ENCODE data around the gene ADAM23.

ADAM23 gene

GRCh38 chr2:206480620-206481019 is 37.3 kb downstream of the ADAM23 start:
- Histone ChIP-seq H2BK120ac (ENCODE audit: low read depth, low read length) (no peak overlapping the region), H4K8ac (ENCODE audit: low read depth, low read length) (no peak overlapping the region)
- no CpG with 5 or more reads among the region's 4 CpGs for WGBS, 2 donors (ENCODE audit: extremely low coverage in 2 of 2, insufficient read length in 2 of 2, insufficient replicate concordance in 1 of 2)

DNA sequence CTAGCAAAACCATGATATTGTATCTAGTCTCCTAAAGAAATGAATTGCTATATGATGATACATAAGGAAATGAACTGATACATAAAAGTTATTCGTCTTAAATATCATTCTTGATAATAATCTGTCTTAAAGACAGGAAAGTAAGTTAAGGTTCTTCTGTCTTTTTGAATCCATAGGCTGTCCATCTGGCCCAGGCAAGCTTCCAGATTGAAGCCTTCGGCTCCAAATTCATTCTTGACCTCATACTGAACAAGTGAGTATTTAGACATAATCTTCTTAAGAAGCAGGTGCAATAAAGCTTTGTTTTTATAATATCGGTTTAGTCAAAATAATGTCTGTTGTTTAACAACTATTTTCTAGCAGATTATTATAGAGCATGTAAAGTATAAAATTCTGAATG is 37.7 kb downstream of the ADAM23 start:
- no peak overlapping the region for H2BK5ac ChIP-seq (ENCODE audit: low read length)
- peaks cover 2 to 13% of the 10 kb centered on the region in 2 donors for H3K9me3 ChIP-seq (replicated peaks in 1 of 2; ENCODE audit: control insufficient read depth in 2 of 2, insufficient read depth in 1 of 2, low read depth in 1 of 2, low read length in 2 of 2)
- peaks cover 0 to 3% of the 10 kb centered on the region in 2 donors for H3K4me1 ChIP-seq (ENCODE audit: control insufficient read depth in 2 of 2, insufficient read depth in 1 of 2, low read depth in 1 of 2, low read length in 2 of 2)
- no peak overlapping the region for H2BK15ac ChIP-seq (ENCODE audit: low read length)
- no peak overlapping the region for H3K18ac ChIP-seq (ENCODE audit: low read length)
- no peak overlapping the region for H3K4ac ChIP-seq (ENCODE audit: low read length)
- no peak overlapping the region for H4K91ac ChIP-seq (ENCODE audit: low read depth, low read length, poor library complexity)
- H2AK5ac ChIP-seq (ENCODE audit: low read depth, low read length): no peak overlapping the region
- no peak overlapping the region for H2BK120ac ChIP-seq (ENCODE audit: low read depth, low read length)
- H2BK12ac ChIP-seq (ENCODE audit: low read length): no peak overlapping the region
- no peak overlapping the region for H3K4me2 ChIP-seq (ENCODE audit: insufficient read depth, low read length, poor library complexity, severe bottlenecking)
- H3K4me3 ChIP-seq (ENCODE audit: low read length in 2 of 2): no peak overlapping the region
- H3K27ac ChIP-seq (replicated peaks; ENCODE audit: low read length): no peak overlapping the region
- no peaks in the 10 kb centered on the region for H3K27me3 ChIP-seq (ENCODE audit: control insufficient read depth in 3 of 3, insufficient read depth in 3 of 3, low read depth in 1 of 3, low read length in 3 of 3)
- no peak for DNase-seq (ENCODE audit: low spot score)
- no peak overlapping the region for H2AFZ ChIP-seq (ENCODE audit: low read length)
- no peaks in the 10 kb centered on the region for H3K79me1 ChIP-seq (ENCODE audit: low read depth, low read length)
- H4K8ac ChIP-seq (ENCODE audit: low read depth, low read length): no peak overlapping the region
- no peak overlapping the region for H3K9ac ChIP-seq (ENCODE audit: low read depth, low read length, poor library complexity)
- no CpG with 5 or more reads among the region's 3 CpGs for WGBS, 2 donors (ENCODE audit: extremely low coverage in 2 of 2, insufficient read length in 2 of 2, insufficient replicate concordance in 1 of 2)
- H3K23ac ChIP-seq (ENCODE audit: low read depth, low read length, poor library complexity): no peak overlapping the region
- H3K14ac ChIP-seq (ENCODE audit: low read length): no peak overlapping the region
- H3K36me3 ChIP-seq (replicated peaks in 1 of 2; ENCODE audit: control insufficient read depth in 2 of 2, insufficient read depth in 2 of 2, low read length in 2 of 2): peaks cover 0 to 3% of the 10 kb centered on the region in 2 donors

More at GRCh38 chr2:206480620-206481019, 37.3 kb downstream of the ADAM23 start:
- H3K36me3 ChIP-seq (replicated peaks in 1 of 2; ENCODE audit: control insufficient read depth in 2 of 2, insufficient read depth in 2 of 2, low read length in 2 of 2): no peaks in the 10 kb centered on the region
- H3K9me3 ChIP-seq (replicated peaks in 1 of 2; ENCODE audit: control insufficient read depth in 2 of 2, insufficient read depth in 1 of 2, low read depth in 1 of 2, low read length in 2 of 2): peaks cover 2 to 14% of the 10 kb centered on the region in 2 donors
- no peak overlapping the region for H2AK5ac ChIP-seq (ENCODE audit: low read depth, low read length)
- DNase-seq (ENCODE audit: low spot score): no peak
- no peak overlapping the region for H3K14ac ChIP-seq (ENCODE audit: low read length)
- no peak overlapping the region for H2BK5ac ChIP-seq (ENCODE audit: low read length)
- no peak overlapping the region for H2BK15ac ChIP-seq (ENCODE audit: low read length)
- H3K4me1 ChIP-seq (ENCODE audit: control insufficient read depth in 2 of 2, insufficient read depth in 1 of 2, low read depth in 1 of 2, low read length in 2 of 2): peaks cover 0 to 3% of the 10 kb centered on the region in 2 donors
- H2AFZ ChIP-seq (ENCODE audit: low read length): no peak overlapping the region
- H3K4me3 ChIP-seq (ENCODE audit: low read length in 2 of 2): no peak overlapping the region
- no peak overlapping the region for H3K27ac ChIP-seq (replicated peaks; ENCODE audit: low read length)
- H3K79me1 ChIP-seq (ENCODE audit: low read depth, low read length): no peaks in the 10 kb centered on the region
- H4K91ac ChIP-seq (ENCODE audit: low read depth, low read length, poor library complexity): no peak overlapping the region
- H3K27me3 ChIP-seq (ENCODE audit: control insufficient read depth in 3 of 3, insufficient read depth in 3 of 3, low read depth in 1 of 3, low read length in 3 of 3): no peaks in the 10 kb centered on the region
- no peak overlapping the region for H3K4me2 ChIP-seq (ENCODE audit: insufficient read depth, low read length, poor library complexity, severe bottlenecking)
- no peak overlapping the region for H3K18ac ChIP-seq (ENCODE audit: low read length)
- no peak overlapping the region for H3K23ac ChIP-seq (ENCODE audit: low read depth, low read length, poor library complexity)
- H2BK12ac ChIP-seq (ENCODE audit: low read length): no peak overlapping the region
- no peak overlapping the region for H3K9ac ChIP-seq (ENCODE audit: low read depth, low read length, poor library complexity)
- H3K4ac ChIP-seq (ENCODE audit: low read length): no peak overlapping the region

GRCh38 chr2:206482123-206482522 is 38.8 kb downstream of the ADAM23 start:
- Histone ChIP-seq H3K4ac (ENCODE audit: low read length) (no peak overlapping the region), H3K9me3 (replicated peaks in 1 of 2; ENCODE audit: control insufficient read depth in 2 of 2, insufficient read depth in 1 of 2, low read depth in 1 of 2, low read length in 2 of 2) (peaks cover 2 to 6% of the 10 kb centered on the region in 2 donors), H3K23ac (ENCODE audit: low read depth, low read length, poor library complexity) (no peak overlapping the region), H3K18ac (ENCODE audit: low read length) (no peak overlapping the region), H3K27ac (replicated peaks; ENCODE audit: low read length) (no peak overlapping the region), H3K27me3 (ENCODE audit: control insufficient read depth in 3 of 3, insufficient read depth in 3 of 3, low read depth in 1 of 3, low read length in 3 of 3) (no peaks in the 10 kb centered on the region), H4K91ac (ENCODE audit: low read depth, low read length, poor library complexity) (no peak overlapping the region), H3K36me3 (replicated peaks in 1 of 2; ENCODE audit: control insufficient read depth in 2 of 2, insufficient read depth in 2 of 2, low read length in 2 of 2) (peaks cover 0 to 3% of the 10 kb centered on the region in 2 donors), H2BK15ac (ENCODE audit: low read length) (no peak overlapping the region), H2BK120ac (ENCODE audit: low read depth, low read length) (no peak overlapping the region), H3K9ac (ENCODE audit: low read depth, low read length, poor library complexity) (no peak overlapping the region), H3K4me2 (ENCODE audit: insufficient read depth, low read length, poor library complexity, severe bottlenecking) (no peak overlapping the region), H3K4me3 (ENCODE audit: low read length in 2 of 2) (no peak overlapping the region), H2BK5ac (ENCODE audit: low read length) (no peak overlapping the region), H2AK5ac (ENCODE audit: low read depth, low read length) (no peak overlapping the region), H2AFZ (ENCODE audit: low read length) (no peak overlapping the region), H2BK12ac (ENCODE audit: low read length) (no peak overlapping the region), H3K14ac (ENCODE audit: low read length) (no peak overlapping the region), H3K4me1 (ENCODE audit: control insufficient read depth in 2 of 2, insufficient read depth in 1 of 2, low read depth in 1 of 2, low read length in 2 of 2) (peaks cover 0 to 3% of the 10 kb centered on the region in 2 donors), H3K79me1 (ENCODE audit: low read depth, low read length) (no peaks in the 10 kb centered on the region), H4K8ac (ENCODE audit: low read depth, low read length) (no peak overlapping the region)
- no CpG with 5 or more reads among the region's 4 CpGs for WGBS, 2 donors (ENCODE audit: extremely low coverage in 2 of 2, insufficient read length in 2 of 2, insufficient replicate concordance in 1 of 2)
- DNase-seq (ENCODE audit: low spot score): no peak

DNA sequence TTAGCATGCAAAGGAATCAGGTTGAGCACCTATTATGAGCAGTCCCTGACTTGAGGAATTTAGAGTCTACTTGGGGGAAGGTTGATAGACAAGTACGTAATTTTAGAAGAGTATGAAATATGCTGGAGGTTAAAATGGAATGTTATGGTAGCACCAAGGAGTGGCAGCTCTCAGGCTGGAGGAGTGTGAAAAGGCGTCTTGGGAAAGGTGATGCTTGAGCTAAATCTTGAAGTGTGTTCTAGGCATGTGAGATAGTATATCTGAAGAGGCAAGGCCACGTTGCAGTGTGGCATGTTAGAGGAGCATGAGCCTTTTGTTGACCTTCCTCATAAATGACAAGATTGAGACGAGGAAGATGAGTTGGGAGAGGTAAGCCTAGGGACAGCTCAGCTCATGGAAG is 39.3 kb downstream of the ADAM23 start:
- H3K36me3 ChIP-seq (replicated peaks in 1 of 2; ENCODE audit: control insufficient read depth in 2 of 2, insufficient read depth in 2 of 2, low read length in 2 of 2): peaks cover 0 to 3% of the 10 kb centered on the region in 2 donors
- H3K14ac ChIP-seq (ENCODE audit: low read length): no peak overlapping the region
- H3K18ac ChIP-seq (ENCODE audit: low read length): no peak overlapping the region
- H3K4me2 ChIP-seq (ENCODE audit: insufficient read depth, low read length, poor library complexity, severe bottlenecking): no peak overlapping the region
- no peak overlapping the region for H2AFZ ChIP-seq (ENCODE audit: low read length)
- H3K9ac ChIP-seq (ENCODE audit: low read depth, low read length, poor library complexity): no peak overlapping the region
- no peak overlapping the region for H2BK120ac ChIP-seq (ENCODE audit: low read depth, low read length)
- no peak overlapping the region for H4K91ac ChIP-seq (ENCODE audit: low read depth, low read length, poor library complexity)
- H3K27ac ChIP-seq (replicated peaks; ENCODE audit: low read length): no peak overlapping the region
- no peak overlapping the region for H2BK15ac ChIP-seq (ENCODE audit: low read length)
- DNase-seq (ENCODE audit: low spot score): no peak
- peaks cover 2 to 6% of the 10 kb centered on the region in 2 donors for H3K9me3 ChIP-seq (replicated peaks in 1 of 2; ENCODE audit: control insufficient read depth in 2 of 2, insufficient read depth in 1 of 2, low read depth in 1 of 2, low read length in 2 of 2)
- H3K4me1 ChIP-seq (ENCODE audit: control insufficient read depth in 2 of 2, insufficient read depth in 1 of 2, low read depth in 1 of 2, low read length in 2 of 2): peaks cover 0 to 3% of the 10 kb centered on the region in 2 donors
- no peak overlapping the region for H3K4me3 ChIP-seq (ENCODE audit: low read length in 2 of 2)
- H3K27me3 ChIP-seq (ENCODE audit: control insufficient read depth in 3 of 3, insufficient read depth in 3 of 3, low read depth in 1 of 3, low read length in 3 of 3): no peaks in the 10 kb centered on the region
- no peak overlapping the region for H2BK12ac ChIP-seq (ENCODE audit: low read length)
- H3K23ac ChIP-seq (ENCODE audit: low read depth, low read length, poor library complexity): no peak overlapping the region
- H2BK5ac ChIP-seq (ENCODE audit: low read length): no peak overlapping the region
- H3K79me1 ChIP-seq (ENCODE audit: low read depth, low read length): no peaks in the 10 kb centered on the region
- H3K4ac ChIP-seq (ENCODE audit: low read length): no peak overlapping the region
- no CpG with 5 or more reads among the region's 4 CpGs for WGBS, 2 donors (ENCODE audit: extremely low coverage in 2 of 2, insufficient read length in 2 of 2, insufficient replicate concordance in 1 of 2)
- no peak overlapping the region for H2AK5ac ChIP-seq (ENCODE audit: low read depth, low read length)
- no peak overlapping the region for H4K8ac ChIP-seq (ENCODE audit: low read depth, low read length)
